Esophagus muscularis mucosa (tissue), 4 donors: ENCODE results near the gene CRYGN. TPM values are rescaled to one million over a fixed set of nuclear protein-coding genes. Genes with fewer than 3 reads are reported as not detected.

Experiments
- DNase-seq: peaks from one replicate; pipeline ENCODE4 v3.0.0-alpha.2; 2017; ENCODE audit errors: extremely low spot score
- H3K27ac ChIP-seq, 4 donors: fragments of 200-600 bp; sonication (generic); replicated peaks in 1 of 4; 1 replicate in 3 of 4; 2 replicates in 1 of 4; pipeline ENCODE4 v1.5.1; 2016 to 2019; ENCODE audit warnings: mild to moderate bottlenecking in 1 of 4
- H3K27me3 ChIP-seq, 4 donors: fragments of 200-600 bp; sonication (generic); one replicate each; pipeline versions ENCODE4 v1.5.1 to v1.6.0; 2016 to 2019
- H3K36me3 ChIP-seq, 4 donors: fragments of 200-600 bp; sonication (generic); one replicate each; pipeline ENCODE4 v1.5.1; 2016 to 2019
- H3K4me1 ChIP-seq, 4 donors: fragments of 200-600 bp; sonication (generic); one replicate each; pipeline ENCODE4 v1.5.1; 2016 to 2019
- H3K4me3 ChIP-seq, 4 donors: fragments of 200-600 bp; sonication (generic); 1 replicate in 2 of 4; 2 replicates in 2 of 4; pipeline ENCODE4 v1.5.1; 2016 to 2019; ENCODE audit warnings: mild to moderate bottlenecking in 4 of 4, moderate library complexity in 1 of 4
- H3K9me3 ChIP-seq, 4 donors: fragments of 200-600 bp; sonication (generic); 1 replicate in 3 of 4; 2 replicates in 1 of 4; pipeline ENCODE4 v1.5.1; 2016 to 2019
- EP300 ChIP-seq: sonication (generic); formaldehyde crosslinking; IDR thresholded peaks from one replicate; pipeline ENCODE4 v1.6.1; 2017; ENCODE audit warnings: antibody characterized with exemption
- POLR2A ChIP-seq: fragments of 450-650 bp; IDR thresholded peaks from one replicate; pipeline ENCODE4 v1.6.1; 2017; ENCODE audit warnings: antibody characterized with exemption, moderate library complexity, mild to moderate bottlenecking, low read depth
- POLR2AphosphoS5 ChIP-seq, 2 donors: sonication (generic); formaldehyde crosslinking; IDR thresholded peaks; one replicate each; pipeline ENCODE4 v1.6.1; 2017; ENCODE audit warnings: antibody characterized with exemption in 2 of 2
- whole genome bisulfite sequencing: methylation state at CpG from one replicate; pipeline ENCODE4 v1.1.5; 2018; 5-methylcytosine and 5-hydroxymethylcytosine counted together
- intact Hi-C: fragments of 100-400 bp; cut with DNase I; formaldehyde crosslinking; loops from one replicate; pipeline ENCODE4 v1.15.1; 2023
- total RNA-seq, 4 donors: library from RNA; depleted of rRNA; stranded (reverse); fragments of >200 nt; gene quantifications; one replicate each; pipeline versions ENCODE4 v1.1.0 to v1.2.1, GENCODE V29; 2016
- TF ChIP-seq, protein P1 (sequence below), 3 experiments: fragments of 200-600 bp in 2 of 3; fragments of 450-650 bp in 1 of 3; sonication (generic) in 2 of 3; IDR thresholded peaks; one replicate each; pipeline ENCODE4 v1.5.1; 2017 to 2019; ENCODE audit warnings: antibody characterized with exemption in 3 of 3, mild to moderate bottlenecking in 2 of 3, moderate library complexity in 1 of 3

The CRYGN gene
- total RNA-seq, 4 donors from 2014 or later: under 0.01 to 1.3 (median 0.25) TPM

DNA sequence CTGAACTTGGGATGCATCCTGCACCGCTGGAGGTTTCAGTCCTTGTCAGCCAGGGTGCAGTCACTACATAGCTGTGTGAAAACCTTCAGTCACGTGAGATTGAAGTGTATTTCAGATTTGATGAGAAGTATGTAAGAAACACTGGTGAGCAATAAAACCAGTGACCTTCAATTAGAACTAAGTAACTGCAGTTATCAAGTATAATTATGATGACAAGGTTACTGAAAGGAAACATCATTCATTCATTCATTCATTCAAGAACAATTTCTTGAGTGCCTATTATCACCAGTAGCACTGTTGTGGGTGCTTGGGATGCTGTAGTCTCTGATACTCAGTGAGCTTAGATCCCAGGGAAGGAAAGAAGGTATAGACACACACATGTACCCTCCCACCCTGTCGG is 46.1 kb upstream of the CRYGN start:
- Histone ChIP-seq H3K36me3 (peaks cover 12 to 80% (median 43%) of the 10 kb centered on the region in 4 donors), H3K27ac (peak overlapping the region in 2 of 4 donors; percentile 71 to 77), H3K9me3 (no peaks in the 10 kb centered on the region), H3K4me1 (peaks cover 40 to 98% (median 91%) of the 10 kb centered on the region in 4 donors), H3K4me3 (no peak overlapping the region), H3K27me3 (no peaks in the 10 kb centered on the region)
- DNase-seq: no peak
- 90% methylated on average over 3 of the region's 3 CpGs for WGBS
- intact Hi-C loops: no loop called here
- TF ChIP-seq POLR2A (no peak), EP300 (no peak), POLR2AphosphoS5 (IDR thresholded peaks at IDR 0.05) (no peak)
- TF ChIP-seq, protein P1, sequence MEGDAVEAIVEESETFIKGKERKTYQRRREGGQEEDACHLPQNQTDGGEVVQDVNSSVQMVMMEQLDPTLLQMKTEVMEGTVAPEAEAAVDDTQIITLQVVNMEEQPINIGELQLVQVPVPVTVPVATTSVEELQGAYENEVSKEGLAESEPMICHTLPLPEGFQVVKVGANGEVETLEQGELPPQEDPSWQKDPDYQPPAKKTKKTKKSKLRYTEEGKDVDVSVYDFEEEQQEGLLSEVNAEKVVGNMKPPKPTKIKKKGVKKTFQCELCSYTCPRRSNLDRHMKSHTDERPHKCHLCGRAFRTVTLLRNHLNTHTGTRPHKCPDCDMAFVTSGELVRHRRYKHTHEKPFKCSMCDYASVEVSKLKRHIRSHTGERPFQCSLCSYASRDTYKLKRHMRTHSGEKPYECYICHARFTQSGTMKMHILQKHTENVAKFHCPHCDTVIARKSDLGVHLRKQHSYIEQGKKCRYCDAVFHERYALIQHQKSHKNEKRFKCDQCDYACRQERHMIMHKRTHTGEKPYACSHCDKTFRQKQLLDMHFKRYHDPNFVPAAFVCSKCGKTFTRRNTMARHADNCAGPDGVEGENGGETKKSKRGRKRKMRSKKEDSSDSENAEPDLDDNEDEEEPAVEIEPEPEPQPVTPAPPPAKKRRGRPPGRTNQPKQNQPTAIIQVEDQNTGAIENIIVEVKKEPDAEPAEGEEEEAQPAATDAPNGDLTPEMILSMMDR (IDR thresholded peaks at IDR 0.05): no peak

DNA sequence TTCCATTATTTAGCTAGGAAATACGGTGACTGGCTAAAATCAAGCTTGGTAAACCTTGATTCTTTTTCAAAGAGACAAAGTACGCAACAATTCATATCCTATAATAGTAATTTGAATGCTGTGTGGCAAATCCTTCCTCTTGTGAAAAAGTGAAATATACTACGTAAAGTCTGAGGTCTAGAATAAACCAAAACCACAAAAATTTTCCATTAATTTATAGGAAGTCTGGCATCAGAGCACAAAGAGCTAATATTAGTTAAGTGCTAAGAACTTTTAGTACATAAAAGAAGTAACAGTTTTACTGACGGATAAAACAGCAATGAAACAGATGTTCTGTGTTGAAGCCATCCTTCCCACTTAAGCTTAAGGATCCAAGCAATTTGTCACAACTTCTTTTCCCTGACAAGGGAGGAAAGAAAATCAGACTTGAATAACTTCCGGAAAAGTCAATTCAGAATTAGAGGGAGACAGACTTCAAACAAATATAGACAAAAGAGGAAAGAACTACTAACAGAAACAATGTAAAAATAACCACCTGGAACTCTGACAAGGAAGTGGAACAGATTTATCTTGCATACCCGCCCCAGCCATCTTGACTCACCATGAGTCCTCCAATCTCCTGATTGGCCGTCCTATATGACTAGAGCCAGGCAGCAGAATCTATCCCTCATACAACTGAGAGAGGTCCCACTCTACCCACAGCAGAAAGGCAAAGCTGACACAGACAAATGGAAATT is 45.2 kb upstream of the CRYGN start:
- TF ChIP-seq, protein P1 (IDR thresholded peaks at IDR 0.05): no peak
- TF ChIP-seq POLR2A: no peak
- TF ChIP-seq POLR2AphosphoS5 (IDR thresholded peaks at IDR 0.05): peak in 1 of 2 donors; percentile 12
- no peak for TF ChIP-seq EP300
- intact Hi-C loops: no loop called here

DNA sequence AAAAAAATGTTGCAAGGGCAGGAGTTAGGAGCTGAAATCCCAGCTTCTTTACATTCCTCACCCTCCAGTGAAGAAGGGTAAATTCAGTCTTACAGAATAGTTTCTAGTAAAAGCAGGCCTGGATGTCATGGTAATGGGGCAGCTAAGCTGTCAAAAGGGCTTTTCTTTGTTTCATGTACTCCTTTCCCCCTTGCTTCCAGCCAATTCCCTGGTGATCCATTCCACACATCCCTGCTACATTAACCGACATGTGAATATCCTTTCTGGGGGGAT is 43.7 kb upstream of the CRYGN start:
- peak overlapping the region in 2 of 4 donors; percentile 23 to 77 for H3K27ac ChIP-seq
- peaks cover 12 to 66% (median 37%) of the 10 kb centered on the region in 4 donors for H3K36me3 ChIP-seq
- H3K27me3 ChIP-seq: no peaks in the 10 kb centered on the region
- intact Hi-C loops: no loop called here
- no peaks in the 10 kb centered on the region for H3K9me3 ChIP-seq
- 83% methylated on average over 1 of the region's 1 CpG for WGBS
- TF ChIP-seq, protein P1 (IDR thresholded peaks at IDR 0.05): no peak
- TF ChIP-seq POLR2A (no peak), POLR2AphosphoS5 (IDR thresholded peaks at IDR 0.05) (no peak), EP300 (no peak)
- no peak overlapping the region for H3K4me3 ChIP-seq
- H3K4me1 ChIP-seq: peaks cover 23 to 74% (median 73%) of the 10 kb centered on the region in 4 donors
- DNase-seq: no peak

More for the DNA sequence above, 45.2 kb upstream of the CRYGN start:
- Histone ChIP-seq H3K27me3 (no peaks in the 10 kb centered on the region), H3K4me1 (peaks cover 38 to 88% (median 82%) of the 10 kb centered on the region in 4 donors), H3K9me3 (no peaks in the 10 kb centered on the region), H3K27ac (peak overlapping the region; percentile 44 to 77 (median 60)), H3K4me3 (no peak overlapping the region), H3K36me3 (peaks cover 12 to 75% (median 40%) of the 10 kb centered on the region in 4 donors)
- 38% methylated on average over 7 of the region's 7 CpGs for WGBS
- no peak for DNase-seq

DNA sequence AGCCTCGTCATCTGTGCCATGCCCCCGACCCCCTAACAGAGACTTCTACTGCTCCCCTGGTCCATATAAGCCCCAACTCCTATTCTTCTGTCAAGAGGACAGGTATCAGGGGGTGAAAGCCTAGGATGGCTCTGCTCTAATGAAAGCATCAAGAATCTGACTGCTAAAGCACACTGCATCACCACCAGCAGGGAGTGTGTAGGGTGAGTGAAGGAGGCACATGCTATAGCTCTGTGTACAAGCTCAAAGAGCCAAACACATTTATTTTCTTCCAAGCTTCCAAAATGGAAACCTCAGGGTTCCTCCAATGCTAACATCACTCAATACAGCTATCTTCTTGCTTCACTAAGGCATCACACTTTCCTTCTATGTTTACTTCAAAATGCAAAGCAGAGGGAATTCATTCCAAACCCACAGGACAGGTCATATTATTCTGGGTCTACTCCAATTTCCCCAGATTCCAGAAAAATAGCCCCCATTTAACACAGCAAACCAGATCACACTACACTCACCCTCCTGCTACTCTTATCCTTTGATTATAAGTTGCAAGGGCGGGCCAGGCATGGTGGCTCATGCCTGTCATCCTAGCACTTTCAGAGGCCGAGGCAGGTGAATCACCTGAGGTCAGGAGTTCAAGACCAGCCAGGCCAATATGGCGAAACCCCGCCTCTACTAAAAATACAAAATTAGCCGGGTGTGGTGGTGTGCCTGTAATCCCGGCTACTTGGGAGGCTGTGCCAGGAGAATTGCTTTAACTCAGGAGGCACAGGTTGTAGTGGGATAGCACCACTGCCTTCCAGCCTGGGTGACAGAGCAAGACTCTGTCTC is 43.2 kb upstream of the CRYGN start:
- TF ChIP-seq POLR2AphosphoS5 (IDR thresholded peaks at IDR 0.05) (no peak), EP300 (no peak), POLR2A (no peak)
- TF ChIP-seq, protein P1 (IDR thresholded peaks at IDR 0.05): no peak
- intact Hi-C loops: no loop called here
- no peak for DNase-seq
- H3K4me1 ChIP-seq: peaks cover 23 to 74% (median 72%) of the 10 kb centered on the region in 4 donors
- H3K27me3 ChIP-seq: no peaks in the 10 kb centered on the region
- no peak overlapping the region for H3K4me3 ChIP-seq
- peaks cover 12 to 62% (median 36%) of the 10 kb centered on the region in 4 donors for H3K36me3 ChIP-seq
- H3K9me3 ChIP-seq: no peaks in the 10 kb centered on the region
- peak overlapping the region in 3 of 4 donors; percentile 23 to 77 (median 30) for H3K27ac ChIP-seq
- 94% methylated on average over 8 of the region's 8 CpGs for WGBS
